A673 (cell line): ENCODE data around the gene LZIC.

Experiments
- CTCF ChIP-seq: fragments of 300-800, 200-600 bp; sonication (generic); conservative IDR thresholded peaks from 2 replicates; pipeline ENCODE4 v1.5.1; 2017; ENCODE audit warnings: low read depth, mild to moderate bottlenecking, antibody characterized with exemption, low read length, moderate library complexity, mixed read lengths
- EZH2 ChIP-seq: fragments of 200-600 bp; sonication (generic); IDR thresholded peaks from 2 replicates; pipeline ENCODE4 v1.6.1; 2017; ENCODE audit warnings: borderline replicate concordance, low read depth, mild to moderate bottlenecking, mixed read lengths, antibody characterized with exemption, low read length; ENCODE audit not compliant: poor library complexity, severe bottlenecking

- TF ChIP-seq EZH2, result no peak
- no peak for TF ChIP-seq CTCF
These were observed 60.3 kb downstream of the LZIC start for GRCh38 chr1:9882945-9883303.
